Measurements from ENCODE around the gene UPF2. TPM values are rescaled to one million over a fixed set of nuclear protein-coding genes. Genes with fewer than 3 reads are reported as not detected.

The UPF2 gene
- total RNA-seq, 6 experiments from 2014 or later: 8.7 to 12.6 (median 9.8) TPM

- DNase-seq (no peak), ATAC-seq (no peak)
- TF ChIP-seq POLR2A (IDR thresholded peaks at IDR 0.05) (no peak), CTCF (IDR thresholded peaks at IDR 0.05) (no peak)
- Histone ChIP-seq H3K9me3 (no peaks in the 10 kb centered on the region), H3K4me1 (no peaks in the 10 kb centered on the region), H3K27me3 (no peaks in the 10 kb centered on the region), H3K36me3 (peaks cover 0 to 51% (median 21%) of the 10 kb centered on the region in 4 donors), H3K4me3 (no peak overlapping the region), H3K27ac (no peak overlapping the region)
- intact Hi-C loops (cut with DNase I): no loop called here
- WGBS (ENCODE audit: insufficient coverage, low coverage, low lambda C conversion rate, missing lambda C conversion rate): 78% methylated on average over 1 of the region's 3 CpGs
Measured at GRCh38 chr10:11927746-11928145, 114.9 kb downstream of the UPF2 start.

GRCh38 chr10:11921800-11922392, 120.7 kb downstream of the UPF2 start:
- Histone ChIP-seq H3K27me3 (no peaks in the 10 kb centered on the region), H3K4me3 (no peak overlapping the region), H3K36me3 (peaks cover 0 to 37% (median 8%) of the 10 kb centered on the region in 4 donors), H3K27ac (no peak overlapping the region), H3K9me3 (no peaks in the 10 kb centered on the region), H3K4me1 (no peaks in the 10 kb centered on the region)
- intact Hi-C loops (cut with DNase I): no loop called here
- ATAC-seq (peak in 1 of 4 donors; percentile 45), DNase-seq (no peak)
- WGBS (ENCODE audit: insufficient coverage, low coverage, low lambda C conversion rate, missing lambda C conversion rate): 54% methylated on average over 10 of the region's 11 CpGs
- TF ChIP-seq CTCF (IDR thresholded peaks at IDR 0.05) (no peak), POLR2A (IDR thresholded peaks at IDR 0.05) (no peak)

GRCh38 chr10:11919271-11919670, 123.3 kb downstream of the UPF2 start:
- ATAC-seq (no peak), DNase-seq (no peak)
- H3K9me3 ChIP-seq: no peaks in the 10 kb centered on the region
- H3K36me3 ChIP-seq: peaks cover 0 to 24% (median 6%) of the 10 kb centered on the region in 4 donors
- TF ChIP-seq POLR2A (IDR thresholded peaks at IDR 0.05) (no peak), CTCF (IDR thresholded peaks at IDR 0.05) (no peak)
- WGBS (ENCODE audit: insufficient coverage, low coverage, low lambda C conversion rate, missing lambda C conversion rate): 68% methylated on average over 4 of the region's 7 CpGs
- H3K4me3 ChIP-seq: no peak overlapping the region
- H3K4me1 ChIP-seq: no peaks in the 10 kb centered on the region
- H3K27ac ChIP-seq: no peak overlapping the region
- H3K27me3 ChIP-seq: no peaks in the 10 kb centered on the region
- intact Hi-C loops (cut with DNase I): no loop called here

- Histone ChIP-seq H3K36me3 (peaks cover 0 to 24% (median 6%) of the 10 kb centered on the region in 4 donors), H3K4me1 (no peaks in the 10 kb centered on the region), H3K27me3 (no peaks in the 10 kb centered on the region), H3K4me3 (no peak overlapping the region), H3K27ac (no peak overlapping the region), H3K9me3 (no peaks in the 10 kb centered on the region)
- TF ChIP-seq CTCF (IDR thresholded peaks at IDR 0.05) (no peak), POLR2A (IDR thresholded peaks at IDR 0.05) (no peak)
- intact Hi-C loops (cut with DNase I): no loop called here
- WGBS (ENCODE audit: insufficient coverage, low coverage, low lambda C conversion rate, missing lambda C conversion rate): 88% methylated on average over 7 of the region's 8 CpGs
- DNase-seq (no peak), ATAC-seq (no peak)
Measured at GRCh38 chr10:11918384-11918783, 124.2 kb downstream of the UPF2 start.
